ENCODE results near the gene AADACL2. TPM values are rescaled to one million over a fixed set of nuclear protein-coding genes. Genes with fewer than 3 reads are reported as not detected.
"Not testable (repeated sequence)": the region's sequence is repeated elsewhere in the genome, so short reads cannot be mapped to it uniquely, and the experiment has no call there.

The AADACL2 gene
- total RNA-seq, 2 donors from 2014 or later = 0.62 TPM; not detected in 1

GRCh38 chr3:151753846-151754245, 20.1 kb downstream of the AADACL2 start:
- Histone ChIP-seq H3K9me3 (no peaks in the 10 kb centered on the region), H3K27ac (no peak overlapping the region), H3K4me3 (no peak overlapping the region), H3K27me3 (replicated peaks; ENCODE audit: insufficient read depth) (no peaks in the 10 kb centered on the region), H3K4me1 (replicated peaks) (no peaks in the 10 kb centered on the region), H3K36me3 (no peaks in the 10 kb centered on the region)
- no peak for TF ChIP-seq POLR2A (IDR thresholded peaks at IDR 0.05)
- TF ChIP-seq POLR2AphosphoS5 (IDR thresholded peaks at IDR 0.05) = no peak
- no peak for TF ChIP-seq CTCF (IDR thresholded peaks at IDR 0.05)
- intact Hi-C loops (cut with DNase I) = no loop called here
- no peak for DNase-seq (ENCODE audit: low spot score)
- WGBS = 90% methylated on average over 4 of the region's 4 CpGs

GRCh38 chr3:151761581-151761980, 27.9 kb downstream of the AADACL2 start:
- no peak for DNase-seq (ENCODE audit: low spot score)
- no peak overlapping the region for H3K4me3 ChIP-seq
- intact Hi-C loops (cut with DNase I) = no loop called here
- 95% methylated on average over 1 of the region's 1 CpG for WGBS
- H3K27me3 ChIP-seq (replicated peaks; ENCODE audit: insufficient read depth) = no peaks in the 10 kb centered on the region
- H3K4me1 ChIP-seq (replicated peaks) = no peaks in the 10 kb centered on the region
- no peaks in the 10 kb centered on the region for H3K9me3 ChIP-seq
- H3K36me3 ChIP-seq = no peaks in the 10 kb centered on the region
- TF ChIP-seq POLR2A (IDR thresholded peaks at IDR 0.05) (no peak), CTCF (IDR thresholded peaks at IDR 0.05) (no peak), POLR2AphosphoS5 (IDR thresholded peaks at IDR 0.05) (no peak)
- no peak overlapping the region for H3K27ac ChIP-seq

- H3K27ac ChIP-seq; H3K27me3 ChIP-seq (replicated peaks; ENCODE audit: insufficient read depth); intact Hi-C loops (cut with DNase I); DNase-seq (ENCODE audit: low spot score); H3K9me3 ChIP-seq; H3K4me1 ChIP-seq (replicated peaks); H3K4me3 ChIP-seq; H3K36me3 ChIP-seq: not testable (repeated sequence)
- 96% methylated on average over 1 of the region's 1 CpG for WGBS
Observed at GRCh38 chr3:151764699-151765098, 31.0 kb downstream of the AADACL2 start.

GRCh38 chr3:151765685-151766084, 32.0 kb downstream of the AADACL2 start:
- Histone ChIP-seq H3K9me3 (no peaks in the 10 kb centered on the region), H3K4me1 (replicated peaks) (no peaks in the 10 kb centered on the region), H3K36me3 (no peaks in the 10 kb centered on the region), H3K27ac (no peak overlapping the region), H3K4me3 (no peak overlapping the region), H3K27me3 (replicated peaks; ENCODE audit: insufficient read depth) (no peaks in the 10 kb centered on the region)
- TF ChIP-seq POLR2A (IDR thresholded peaks at IDR 0.05) (no peak), POLR2AphosphoS5 (IDR thresholded peaks at IDR 0.05) (no peak), CTCF (IDR thresholded peaks at IDR 0.05) (no peak)
- DNase-seq (ENCODE audit: low spot score) = no peak
- intact Hi-C loops (cut with DNase I) = no loop called here

GRCh38 chr3:151766454-151766853, 32.7 kb downstream of the AADACL2 start:
- no peaks in the 10 kb centered on the region for H3K4me1 ChIP-seq (replicated peaks)
- H3K36me3 ChIP-seq = no peaks in the 10 kb centered on the region
- H3K27ac ChIP-seq = no peak overlapping the region

More at GRCh38 chr3:151766454-151766853, 32.7 kb downstream of the AADACL2 start:
- H3K9me3 ChIP-seq = no peaks in the 10 kb centered on the region
- no peaks in the 10 kb centered on the region for H3K27me3 ChIP-seq (replicated peaks; ENCODE audit: insufficient read depth)
- TF ChIP-seq POLR2AphosphoS5 (IDR thresholded peaks at IDR 0.05) (no peak), POLR2A (IDR thresholded peaks at IDR 0.05) (no peak), CTCF (IDR thresholded peaks at IDR 0.05) (no peak)
- 95% methylated on average over 2 of the region's 2 CpGs for WGBS
- no peak overlapping the region for H3K4me3 ChIP-seq
- DNase-seq (ENCODE audit: low spot score) = no peak
- intact Hi-C loops (cut with DNase I) = no loop called here

All from prostate gland (tissue), 2 donors.